IgD-negative memory B cell (primary cell): ENCODE data around the gene ZBTB46. TPM values are rescaled to one million over a fixed set of nuclear protein-coding genes. Genes with fewer than 3 reads are reported as not detected.
"Not testable (repeated sequence)": the region's sequence is repeated elsewhere in the genome, so short reads cannot be mapped to it uniquely, and the experiment has no call there.

ENCODE experiments used
- H3K27ac Mint-ChIP-seq, 3 donors: one replicate each; pipeline ENCODE4 v1.8.0; 2020 to 2022; ENCODE audit warnings: mild to moderate bottlenecking in 3 of 3, mixed read lengths in 3 of 3, moderate library complexity in 1 of 3
- H3K27me3 Mint-ChIP-seq: one replicate; pipeline ENCODE4 v1.8.0; 2021; ENCODE audit warnings: mixed read lengths
- H3K36me3 Mint-ChIP-seq: one replicate; pipeline ENCODE4 v1.8.0; 2020; ENCODE audit warnings: mild to moderate bottlenecking, mixed read lengths
- H3K4me1 Mint-ChIP-seq, 3 donors: one replicate each; pipeline ENCODE4 v1.8.0; 2020 to 2022; ENCODE audit warnings: mixed read lengths in 3 of 3, mild to moderate bottlenecking in 1 of 3
- H3K4me3 Mint-ChIP-seq, 4 donors: one replicate each; pipeline ENCODE4 v1.8.0; 2020 to 2022; ENCODE audit warnings: mild to moderate bottlenecking in 4 of 4, mixed read lengths in 4 of 4, moderate library complexity in 3 of 4
- H3K9me3 Mint-ChIP-seq, 3 donors: one replicate each; pipeline ENCODE4 v1.8.0; 2020 to 2021; ENCODE audit warnings: mixed read lengths in 3 of 3, mild to moderate bottlenecking in 1 of 3
- polyA plus RNA-seq: library from polyadenylated mRNA; unstranded; fragments of 300-500 nt; fragmentation: Illumina TruSeq; gene quantifications from one replicate; pipeline ENCODE4 v1.2.3, GENCODE V29; 2021

Gene ZBTB46
- polyA plus RNA-seq, 1 donor from 2014 or later: 0.04 TPM

GRCh38 chr20:63782051-63782471 is 49.0 kb downstream of the ZBTB46 start:
- Mint-ChIP-seq H3K9me3 (no peaks in the 10 kb centered on the region), H3K27ac (no peak overlapping the region), H3K27me3 (peaks cover 1% of the 10 kb centered on the region), H3K4me3 (peak overlapping the region in 2 of 4 donors; percentile 60 to 82), H3K4me1 (peaks cover 4 to 11% (median 5%) of the 10 kb centered on the region in 3 donors), H3K36me3 (no peaks in the 10 kb centered on the region)

- peaks cover 4 to 11% (median 5%) of the 10 kb centered on the region in 3 donors for H3K4me1 Mint-ChIP-seq
- no peaks in the 10 kb centered on the region for H3K36me3 Mint-ChIP-seq
- H3K27ac Mint-ChIP-seq: no peak overlapping the region
- H3K4me3 Mint-ChIP-seq: peak overlapping the region in 1 of 4 donors; percentile 4
- H3K27me3 Mint-ChIP-seq: peaks cover 1% of the 10 kb centered on the region
- H3K9me3 Mint-ChIP-seq: no peaks in the 10 kb centered on the region
Observed at GRCh38 chr20:63781181-63781580, 49.9 kb downstream of the ZBTB46 start.

- no peaks in the 10 kb centered on the region for H3K9me3 Mint-ChIP-seq
- H3K4me1 Mint-ChIP-seq: peaks cover 4 to 9% (median 5%) of the 10 kb centered on the region in 3 donors
- no peak overlapping the region for H3K27ac Mint-ChIP-seq
- H3K4me3 Mint-ChIP-seq: no peak overlapping the region
- H3K27me3 Mint-ChIP-seq: peaks cover 5% of the 10 kb centered on the region
- H3K36me3 Mint-ChIP-seq: peaks cover 2% of the 10 kb centered on the region
Observed at GRCh38 chr20:63778857-63779256, 52.2 kb downstream of the ZBTB46 start.

- H3K9me3 Mint-ChIP-seq: no peaks in the 10 kb centered on the region
Observed at GRCh38 chr20:63778034-63778752, 52.9 kb downstream of the ZBTB46 start.

GRCh38 chr20:63777614-63778013 is 53.5 kb downstream of the ZBTB46 start:
- no peaks in the 10 kb centered on the region for H3K9me3 Mint-ChIP-seq
- no peak overlapping the region for H3K27ac Mint-ChIP-seq
- H3K4me1 Mint-ChIP-seq: peaks cover 4 to 9% (median 5%) of the 10 kb centered on the region in 3 donors

More at GRCh38 chr20:63778034-63778752, 52.9 kb downstream of the ZBTB46 start:
- Mint-ChIP-seq H3K27me3 (peaks cover 7% of the 10 kb centered on the region), H3K27ac (no peak overlapping the region), H3K4me3 (no peak overlapping the region), H3K4me1 (peaks cover 4 to 9% (median 5%) of the 10 kb centered on the region in 3 donors), H3K36me3 (peaks cover 2% of the 10 kb centered on the region)

GRCh38 chr20:63776875-63777274 is 54.2 kb downstream of the ZBTB46 start:
- H3K9me3 Mint-ChIP-seq, H3K27ac Mint-ChIP-seq, H3K4me3 Mint-ChIP-seq, H3K4me1 Mint-ChIP-seq, H3K27me3 Mint-ChIP-seq, H3K36me3 Mint-ChIP-seq: not testable (repeated sequence)

More at GRCh38 chr20:63777614-63778013, 53.5 kb downstream of the ZBTB46 start:
- H3K27me3 Mint-ChIP-seq: peaks cover 10% of the 10 kb centered on the region
- peaks cover 2% of the 10 kb centered on the region for H3K36me3 Mint-ChIP-seq
- no peak overlapping the region for H3K4me3 Mint-ChIP-seq

- H3K27me3 Mint-ChIP-seq: peaks cover 10% of the 10 kb centered on the region
- H3K4me1 Mint-ChIP-seq: peaks cover 0 to 4% (median 2%) of the 10 kb centered on the region in 3 donors
- no peaks in the 10 kb centered on the region for H3K9me3 Mint-ChIP-seq
- H3K36me3 Mint-ChIP-seq: peaks cover 2% of the 10 kb centered on the region
- H3K27ac Mint-ChIP-seq: no peak overlapping the region
- no peak overlapping the region for H3K4me3 Mint-ChIP-seq
Observed at GRCh38 chr20:63775096-63775978, 55.7 kb downstream of the ZBTB46 start.

GRCh38 chr20:63774306-63774705 is 56.8 kb downstream of the ZBTB46 start:
- Mint-ChIP-seq H3K27me3 (peaks cover 10% of the 10 kb centered on the region), H3K9me3 (no peaks in the 10 kb centered on the region), H3K36me3 (peaks cover 2% of the 10 kb centered on the region), H3K4me1 (peaks cover 0 to 2% (median 0%) of the 10 kb centered on the region in 3 donors), H3K4me3 (peak overlapping the region in 1 of 4 donors; percentile 41), H3K27ac (peak overlapping the region in 1 of 3 donors; percentile 35)

- H3K4me1 Mint-ChIP-seq: peaks cover 0 to 2% (median 0%) of the 10 kb centered on the region in 3 donors
- no peak overlapping the region for H3K4me3 Mint-ChIP-seq
- no peaks in the 10 kb centered on the region for H3K9me3 Mint-ChIP-seq
- peaks cover 2% of the 10 kb centered on the region for H3K36me3 Mint-ChIP-seq
- H3K27me3 Mint-ChIP-seq: peaks cover 10% of the 10 kb centered on the region
- H3K27ac Mint-ChIP-seq: peak overlapping the region in 1 of 3 donors; percentile 35
Observed at GRCh38 chr20:63773571-63774241, 57.4 kb downstream of the ZBTB46 start.

- no peak overlapping the region for H3K4me3 Mint-ChIP-seq
- peaks cover 10% of the 10 kb centered on the region for H3K27me3 Mint-ChIP-seq
- H3K4me1 Mint-ChIP-seq: peaks cover 0 to 2% (median 0%) of the 10 kb centered on the region in 3 donors
- peaks cover 2% of the 10 kb centered on the region for H3K36me3 Mint-ChIP-seq
- no peaks in the 10 kb centered on the region for H3K9me3 Mint-ChIP-seq
- no peak overlapping the region for H3K27ac Mint-ChIP-seq
Observed at GRCh38 chr20:63772781-63773518, 58.1 kb downstream of the ZBTB46 start.

- peaks cover 0 to 2% (median 0%) of the 10 kb centered on the region in 3 donors for H3K4me1 Mint-ChIP-seq
- no peak overlapping the region for H3K27ac Mint-ChIP-seq
- peaks cover 10% of the 10 kb centered on the region for H3K27me3 Mint-ChIP-seq
- H3K9me3 Mint-ChIP-seq: no peaks in the 10 kb centered on the region
- H3K4me3 Mint-ChIP-seq: no peak overlapping the region
- H3K36me3 Mint-ChIP-seq: peaks cover 2% of the 10 kb centered on the region
Observed at GRCh38 chr20:63771046-63771707, 59.9 kb downstream of the ZBTB46 start.

GRCh38 chr20:63769891-63770474 is 61.1 kb downstream of the ZBTB46 start:
- Mint-ChIP-seq H3K9me3 (no peaks in the 10 kb centered on the region), H3K27me3 (peaks cover 11% of the 10 kb centered on the region), H3K4me1 (no peaks in the 10 kb centered on the region), H3K36me3 (peaks cover 2% of the 10 kb centered on the region), H3K4me3 (no peak overlapping the region), H3K27ac (no peak overlapping the region)

GRCh38 chr20:63768591-63769515 is 62.2 kb downstream of the ZBTB46 start:
- Mint-ChIP-seq H3K4me1 (no peaks in the 10 kb centered on the region), H3K27ac (no peak overlapping the region), H3K36me3 (no peaks in the 10 kb centered on the region), H3K4me3 (no peak overlapping the region), H3K27me3 (peaks cover 7% of the 10 kb centered on the region), H3K9me3 (no peaks in the 10 kb centered on the region)
